Measurements from ENCODE around the gene ILK.

The ILK gene

GRCh38 chr11:6604790-6605189 is 1.2 kb downstream of the ILK start:
- peaks cover 5 to 42% (median 39%) of the 10 kb centered on the region in 5 donors for H3K36me3 ChIP-seq (ENCODE audit: control insufficient read depth in 5 of 5, insufficient read depth in 5 of 5, low read length in 5 of 5)
- peaks cover 9 to 67% (median 59%) of the 10 kb centered on the region in 5 donors for H3K4me1 ChIP-seq (ENCODE audit: control insufficient read depth in 5 of 5, insufficient read depth in 5 of 5, low read length in 5 of 5)
- peak overlapping the region; percentile 92 to 98 (median 96) for H3K4me3 ChIP-seq (ENCODE audit: low read depth in 1 of 5, low read length in 5 of 5)
- H3K9me3 ChIP-seq (ENCODE audit: control insufficient read depth in 5 of 5, low read length in 5 of 5), result no peaks in the 10 kb centered on the region
- H3K27ac ChIP-seq (ENCODE audit: low read depth, low read length), result peak overlapping the region; percentile 98
- H3K27me3 ChIP-seq (ENCODE audit: control insufficient read depth in 5 of 5, insufficient read depth in 4 of 5, low read length in 5 of 5), result no peaks in the 10 kb centered on the region
- peak overlapping the region; percentile 53 to 98 (median 88) for H3K9ac ChIP-seq (ENCODE audit: low read length in 5 of 5)

DNA sequence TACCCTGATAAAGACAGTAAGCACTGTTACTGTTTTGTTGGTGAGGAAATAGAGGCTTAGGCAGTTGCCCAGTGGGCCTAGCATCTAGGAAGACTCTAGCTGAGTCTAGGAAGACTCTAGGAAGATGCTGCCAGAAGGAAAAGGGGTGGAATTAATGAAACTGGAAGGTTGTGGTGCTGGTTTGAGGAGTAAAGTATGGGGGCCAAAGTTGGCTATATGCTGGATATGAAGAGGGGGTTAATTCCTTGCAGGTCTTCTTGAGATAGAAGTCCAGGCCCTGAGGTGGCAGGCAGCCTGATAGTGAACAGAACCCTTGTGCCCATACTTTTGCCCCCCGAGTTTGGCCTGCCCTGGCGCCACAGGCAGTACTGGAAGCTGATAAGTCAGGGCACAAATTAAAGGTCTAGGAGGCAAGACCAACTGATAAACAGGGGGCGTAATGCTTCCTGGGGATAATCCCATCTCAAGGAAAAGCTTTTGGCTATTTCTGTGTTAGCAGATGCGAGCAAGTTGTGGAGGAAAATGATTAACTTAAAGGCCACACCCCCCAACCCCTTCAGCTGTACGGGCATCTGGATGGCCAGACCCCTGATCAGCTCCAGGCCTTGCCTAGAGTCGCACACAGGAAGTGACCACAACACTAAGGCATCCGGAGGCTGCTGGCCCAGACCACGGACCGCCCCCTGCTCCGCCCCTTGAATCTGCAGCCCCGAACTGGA is 3.1 kb downstream of the ILK start:
- no peaks in the 10 kb centered on the region for H3K27me3 ChIP-seq (ENCODE audit: control insufficient read depth in 5 of 5, insufficient read depth in 4 of 5, low read length in 5 of 5)
- no peaks in the 10 kb centered on the region for H3K9me3 ChIP-seq (ENCODE audit: control insufficient read depth in 5 of 5, low read length in 5 of 5)
- peak overlapping the region; percentile 31 to 61 (median 42) for H3K4me3 ChIP-seq (ENCODE audit: low read depth in 1 of 5, low read length in 5 of 5)
- H3K4me1 ChIP-seq (ENCODE audit: control insufficient read depth in 5 of 5, insufficient read depth in 5 of 5, low read length in 5 of 5), result peaks cover 15 to 79% (median 72%) of the 10 kb centered on the region in 5 donors
- peaks cover 5 to 39% (median 36%) of the 10 kb centered on the region in 5 donors for H3K36me3 ChIP-seq (ENCODE audit: control insufficient read depth in 5 of 5, insufficient read depth in 5 of 5, low read length in 5 of 5)
- peak overlapping the region; percentile 32 to 73 (median 48) for H3K9ac ChIP-seq (ENCODE audit: low read length in 5 of 5)
- H3K27ac ChIP-seq (ENCODE audit: low read depth, low read length), result peak overlapping the region; percentile 98

DNA sequence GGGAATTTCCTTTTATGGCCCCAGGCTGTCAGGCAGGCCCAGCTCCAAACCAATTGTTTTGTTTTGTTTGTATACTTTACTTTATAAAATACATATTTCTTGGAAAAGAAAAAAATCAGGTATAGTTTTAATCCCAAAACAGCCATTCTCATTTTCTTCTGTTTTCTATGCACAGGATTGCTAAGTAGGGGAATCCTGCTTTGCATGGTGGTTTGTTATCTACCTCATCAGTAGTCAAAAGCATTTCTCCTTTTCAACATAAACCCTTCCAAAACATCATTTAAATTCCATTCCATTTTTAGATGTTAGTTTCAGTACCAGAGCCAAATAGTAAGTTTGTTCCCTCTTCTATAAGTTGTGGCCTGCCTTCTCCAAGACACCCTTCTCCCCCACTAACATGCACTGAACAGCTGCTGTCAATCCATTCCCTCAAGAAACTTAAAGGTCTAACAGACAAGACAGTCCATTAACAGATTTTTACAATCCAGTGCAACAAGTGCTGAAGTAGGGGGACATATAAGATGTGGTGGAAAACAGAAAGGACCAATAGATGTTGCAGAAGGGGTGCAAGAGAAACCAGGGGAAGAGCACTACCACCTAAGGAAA is 3.7 kb downstream of the ILK start:
- peak overlapping the region; percentile 98 for H3K27ac ChIP-seq (ENCODE audit: low read depth, low read length)
- H3K9ac ChIP-seq (ENCODE audit: low read length in 5 of 5), result peak overlapping the region in 4 of 5 donors; percentile 21 to 73 (median 35)
- no peaks in the 10 kb centered on the region for H3K9me3 ChIP-seq (ENCODE audit: control insufficient read depth in 5 of 5, low read length in 5 of 5)
- peaks cover 14 to 75% (median 66%) of the 10 kb centered on the region in 5 donors for H3K4me1 ChIP-seq (ENCODE audit: control insufficient read depth in 5 of 5, insufficient read depth in 5 of 5, low read length in 5 of 5)
- H3K4me3 ChIP-seq (ENCODE audit: low read depth in 1 of 5, low read length in 5 of 5), result peak overlapping the region in 4 of 5 donors; percentile 26 to 42 (median 40)
- H3K36me3 ChIP-seq (ENCODE audit: control insufficient read depth in 5 of 5, insufficient read depth in 5 of 5, low read length in 5 of 5), result peaks cover 5 to 39% (median 36%) of the 10 kb centered on the region in 5 donors
- no peaks in the 10 kb centered on the region for H3K27me3 ChIP-seq (ENCODE audit: control insufficient read depth in 5 of 5, insufficient read depth in 4 of 5, low read length in 5 of 5)

DNA sequence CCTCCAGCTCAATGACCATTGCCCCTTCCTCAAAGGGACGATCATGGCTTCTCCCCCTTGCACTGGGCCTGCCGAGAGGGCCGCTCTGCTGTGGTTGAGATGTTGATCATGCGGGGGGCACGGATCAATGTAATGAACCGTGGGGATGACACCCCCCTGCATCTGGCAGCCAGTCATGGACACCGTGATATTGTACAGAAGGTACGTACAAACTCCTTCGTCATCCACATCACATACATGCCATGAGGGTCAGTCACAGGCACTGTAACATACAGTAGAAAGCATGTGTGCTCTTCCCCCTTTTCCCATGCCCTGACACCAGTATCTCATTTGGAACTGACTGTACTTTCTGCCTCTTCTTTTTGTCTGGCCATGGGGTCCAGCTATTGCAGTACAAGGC is 4.4 kb downstream of the ILK start:
- H3K9ac ChIP-seq (ENCODE audit: low read length in 5 of 5), result peak overlapping the region in 1 of 5 donors; percentile 45
- no peak overlapping the region for H3K4me3 ChIP-seq (ENCODE audit: low read depth in 1 of 5, low read length in 5 of 5)
- H3K27ac ChIP-seq (ENCODE audit: low read depth, low read length), result peak overlapping the region; percentile 98

GRCh38 chr11:6608726-6609501 is 5.3 kb downstream of the ILK start:
- Histone ChIP-seq H3K4me3 (ENCODE audit: low read depth in 1 of 5, low read length in 5 of 5) (no peak overlapping the region), H3K4me1 (ENCODE audit: control insufficient read depth in 5 of 5, insufficient read depth in 5 of 5, low read length in 5 of 5) (peaks cover 15 to 74% (median 63%) of the 10 kb centered on the region in 5 donors), H3K36me3 (ENCODE audit: control insufficient read depth in 5 of 5, insufficient read depth in 5 of 5, low read length in 5 of 5) (peaks cover 5 to 40% (median 39%) of the 10 kb centered on the region in 5 donors), H3K9ac (ENCODE audit: low read length in 5 of 5) (peak overlapping the region in 1 of 5 donors; percentile 17), H3K9me3 (ENCODE audit: control insufficient read depth in 5 of 5, low read length in 5 of 5) (no peaks in the 10 kb centered on the region), H3K27me3 (ENCODE audit: control insufficient read depth in 5 of 5, insufficient read depth in 4 of 5, low read length in 5 of 5) (no peaks in the 10 kb centered on the region), H3K27ac (ENCODE audit: low read depth, low read length) (peak overlapping the region; percentile 98)

More for the DNA sequence above, 4.4 kb downstream of the ILK start:
- H3K36me3 ChIP-seq (ENCODE audit: control insufficient read depth in 5 of 5, insufficient read depth in 5 of 5, low read length in 5 of 5), result peaks cover 5 to 39% (median 36%) of the 10 kb centered on the region in 5 donors
- H3K27me3 ChIP-seq (ENCODE audit: control insufficient read depth in 5 of 5, insufficient read depth in 4 of 5, low read length in 5 of 5), result no peaks in the 10 kb centered on the region
- H3K9me3 ChIP-seq (ENCODE audit: control insufficient read depth in 5 of 5, low read length in 5 of 5), result no peaks in the 10 kb centered on the region
- peaks cover 15 to 75% (median 63%) of the 10 kb centered on the region in 5 donors for H3K4me1 ChIP-seq (ENCODE audit: control insufficient read depth in 5 of 5, insufficient read depth in 5 of 5, low read length in 5 of 5)

GRCh38 chr11:6609502-6610015 is 6.0 kb downstream of the ILK start:
- Histone ChIP-seq H3K27ac (ENCODE audit: low read depth, low read length) (peak overlapping the region; percentile 98), H3K4me3 (ENCODE audit: low read depth in 1 of 5, low read length in 5 of 5) (no peak overlapping the region), H3K9ac (ENCODE audit: low read length in 5 of 5) (no peak overlapping the region), H3K4me1 (ENCODE audit: control insufficient read depth in 5 of 5, insufficient read depth in 5 of 5, low read length in 5 of 5) (peaks cover 15 to 68% (median 59%) of the 10 kb centered on the region in 5 donors), H3K27me3 (ENCODE audit: control insufficient read depth in 5 of 5, insufficient read depth in 4 of 5, low read length in 5 of 5) (no peaks in the 10 kb centered on the region), H3K9me3 (ENCODE audit: control insufficient read depth in 5 of 5, low read length in 5 of 5) (no peaks in the 10 kb centered on the region), H3K36me3 (ENCODE audit: control insufficient read depth in 5 of 5, insufficient read depth in 5 of 5, low read length in 5 of 5) (peaks cover 5 to 45% (median 44%) of the 10 kb centered on the region in 5 donors)

DNA sequence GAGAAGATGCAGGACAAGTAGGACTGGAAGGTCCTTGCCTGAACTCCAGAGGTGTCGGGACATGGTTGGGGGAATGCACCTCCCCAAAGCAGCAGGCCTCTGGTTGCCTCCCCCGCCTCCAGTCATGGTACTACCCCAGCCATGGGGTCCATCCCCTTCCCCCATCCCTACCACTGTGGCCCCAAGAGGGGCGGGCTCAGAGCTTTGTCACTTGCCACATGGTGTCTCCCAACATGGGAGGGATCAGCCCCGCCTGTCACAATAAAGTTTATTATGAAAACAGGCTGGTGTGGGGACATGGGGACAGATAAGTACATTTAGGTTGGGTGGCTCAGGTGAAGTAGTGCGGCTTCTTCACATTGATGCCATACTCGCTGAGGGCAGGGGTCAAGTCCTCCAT is 7.0 kb downstream of the ILK start:
- H3K4me1 ChIP-seq (ENCODE audit: control insufficient read depth in 5 of 5, insufficient read depth in 5 of 5, low read length in 5 of 5), result peaks cover 15 to 58% (median 49%) of the 10 kb centered on the region in 5 donors
- H3K9me3 ChIP-seq (ENCODE audit: control insufficient read depth in 5 of 5, low read length in 5 of 5), result no peaks in the 10 kb centered on the region
- H3K36me3 ChIP-seq (ENCODE audit: control insufficient read depth in 5 of 5, insufficient read depth in 5 of 5, low read length in 5 of 5), result peaks cover 5 to 56% (median 55%) of the 10 kb centered on the region in 5 donors
- no peaks in the 10 kb centered on the region for H3K27me3 ChIP-seq (ENCODE audit: control insufficient read depth in 5 of 5, insufficient read depth in 4 of 5, low read length in 5 of 5)
- peak overlapping the region in 3 of 5 donors; percentile 73 to 77 (median 75) for H3K4me3 ChIP-seq (ENCODE audit: low read depth in 1 of 5, low read length in 5 of 5)
- H3K9ac ChIP-seq (ENCODE audit: low read length in 5 of 5), result peak overlapping the region in 3 of 5 donors; percentile 79 to 90 (median 88)
- peak overlapping the region; percentile 98 for H3K27ac ChIP-seq (ENCODE audit: low read depth, low read length)

DNA sequence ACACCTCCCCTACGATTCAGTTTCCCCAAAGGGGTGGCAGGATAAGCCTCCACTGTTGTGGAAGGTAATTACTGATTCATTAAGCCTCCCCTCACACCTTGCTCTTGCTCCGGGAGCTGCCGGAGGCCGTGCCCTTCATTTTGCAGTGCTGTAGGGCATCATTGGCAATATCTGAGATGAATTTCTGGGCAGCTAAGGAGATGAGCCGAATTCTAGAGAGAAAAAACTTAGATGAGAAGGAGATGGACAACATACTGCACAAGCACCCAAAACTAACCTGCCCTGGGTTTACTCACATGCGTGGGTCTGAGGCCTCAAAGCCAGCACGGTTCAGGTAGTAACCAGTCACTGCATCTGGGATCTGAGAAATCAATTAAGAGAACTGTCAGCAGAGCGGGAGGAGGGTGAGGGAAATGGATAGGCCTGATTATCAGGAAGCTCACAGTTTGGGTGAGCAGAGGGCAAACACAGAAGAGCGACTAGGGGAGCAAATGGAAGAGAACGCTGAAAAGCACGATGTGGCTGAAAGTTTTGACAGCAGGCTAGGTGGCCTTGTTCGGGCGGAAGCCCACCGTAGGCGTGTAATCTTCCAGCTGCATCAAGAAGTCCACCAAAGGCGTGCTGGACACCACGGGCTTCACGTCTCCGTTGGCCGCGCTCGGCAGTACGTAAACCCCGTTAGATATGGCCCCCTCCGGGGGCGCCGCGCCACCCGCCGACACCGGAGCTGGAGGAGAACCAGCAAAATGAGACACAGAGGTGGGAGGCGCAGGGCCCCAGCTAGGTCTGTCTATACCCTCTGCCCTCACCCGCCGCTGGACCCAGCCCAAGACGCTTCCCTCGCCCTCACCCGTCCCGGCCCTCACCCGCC is 7.8 kb downstream of the ILK start:
- Histone ChIP-seq H3K27me3 (ENCODE audit: control insufficient read depth in 5 of 5, insufficient read depth in 4 of 5, low read length in 5 of 5) (no peaks in the 10 kb centered on the region), H3K27ac (ENCODE audit: low read depth, low read length) (peak overlapping the region; percentile 98), H3K9me3 (ENCODE audit: control insufficient read depth in 5 of 5, low read length in 5 of 5) (no peaks in the 10 kb centered on the region), H3K9ac (ENCODE audit: low read length in 5 of 5) (peak overlapping the region; percentile 79 to 90 (median 87)), H3K4me1 (ENCODE audit: control insufficient read depth in 5 of 5, insufficient read depth in 5 of 5, low read length in 5 of 5) (peaks cover 15 to 51% (median 42%) of the 10 kb centered on the region in 5 donors), H3K36me3 (ENCODE audit: control insufficient read depth in 5 of 5, insufficient read depth in 5 of 5, low read length in 5 of 5) (peaks cover 5 to 63% (median 62%) of the 10 kb centered on the region in 5 donors), H3K4me3 (ENCODE audit: low read depth in 1 of 5, low read length in 5 of 5) (peak overlapping the region; percentile 69 to 78 (median 75))

GRCh38 chr11:6611963-6612212 is 8.3 kb downstream of the ILK start:
- Histone ChIP-seq H3K27ac (ENCODE audit: low read depth, low read length) (peak overlapping the region; percentile 99), H3K4me1 (ENCODE audit: control insufficient read depth in 5 of 5, insufficient read depth in 5 of 5, low read length in 5 of 5) (peaks cover 15 to 45% (median 36%) of the 10 kb centered on the region in 5 donors), H3K4me3 (ENCODE audit: low read depth in 1 of 5, low read length in 5 of 5) (peak overlapping the region in 4 of 5 donors; percentile 69 to 78 (median 76)), H3K36me3 (ENCODE audit: control insufficient read depth in 5 of 5, insufficient read depth in 5 of 5, low read length in 5 of 5) (peaks cover 5 to 69% (median 67%) of the 10 kb centered on the region in 5 donors), H3K27me3 (ENCODE audit: control insufficient read depth in 5 of 5, insufficient read depth in 4 of 5, low read length in 5 of 5) (no peaks in the 10 kb centered on the region), H3K9me3 (ENCODE audit: control insufficient read depth in 5 of 5, low read length in 5 of 5) (no peaks in the 10 kb centered on the region), H3K9ac (ENCODE audit: low read length in 5 of 5) (peak overlapping the region in 4 of 5 donors; percentile 79 to 90 (median 87))
